Measurements from ENCODE around the gene RAB6D.
"Not testable (repeated sequence)": the region's sequence is repeated elsewhere in the genome, so short reads cannot be mapped to it uniquely, and the experiment has no call there.

- not testable (repeated sequence) for TF ChIP-seq CTCF (conservative IDR thresholded peaks at IDR 0.05 in 1 of 2, IDR thresholded peaks at IDR 0.05 in 1 of 2; ENCODE audit: low read depth in 1 of 2, low read length in 2 of 2); EZH2 (IDR thresholded peaks at IDR 0.05; ENCODE audit: low read length, missing control alignments)
Measured at GRCh38 chr2:131395024-131395645, 31.2 kb upstream of the RAB6D start.
